ENCODE measurements around the gene TRIM2. TPM values are rescaled to one million over a fixed set of nuclear protein-coding genes. Genes with fewer than 3 reads are reported as not detected.
"Not testable (repeated sequence)": the region's sequence is repeated elsewhere in the genome, so short reads cannot be mapped to it uniquely, and the experiment has no call there.

TRIM2 gene
- 23.7 and 46.6 TPM in 2 replicates for total RNA-seq (2014; rRNA removed; shearing (Covaris generic))

DNA sequence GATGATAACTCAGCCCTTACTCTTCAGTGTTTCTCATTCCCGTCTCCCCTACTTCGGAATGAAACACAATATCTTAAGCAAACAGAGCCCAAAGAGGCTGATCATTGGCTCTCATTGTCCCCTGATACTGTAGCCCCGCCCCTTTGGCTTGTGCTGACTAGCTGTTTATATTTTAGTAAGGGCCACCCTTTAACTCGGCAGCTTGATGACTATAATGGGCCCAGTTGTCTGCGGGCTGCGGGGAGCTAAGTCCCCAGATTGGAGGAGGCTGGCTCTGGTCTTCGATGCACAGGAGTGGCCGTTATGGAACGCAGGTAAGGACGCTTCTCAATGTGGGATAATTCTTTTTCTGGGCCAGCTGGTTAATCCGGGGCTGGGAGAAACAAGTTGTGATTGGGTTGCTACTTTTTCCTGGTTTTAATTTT, at the start of gene TRIM2:
Gene TRIM2 (plus strand): TSS at position 197 of the 425 bp plus-strand sequence. CDS start 88 bp downstream, at position 285.
- DNase-seq (ENCODE audit: low spot score), result peak; percentile 63

DNA sequence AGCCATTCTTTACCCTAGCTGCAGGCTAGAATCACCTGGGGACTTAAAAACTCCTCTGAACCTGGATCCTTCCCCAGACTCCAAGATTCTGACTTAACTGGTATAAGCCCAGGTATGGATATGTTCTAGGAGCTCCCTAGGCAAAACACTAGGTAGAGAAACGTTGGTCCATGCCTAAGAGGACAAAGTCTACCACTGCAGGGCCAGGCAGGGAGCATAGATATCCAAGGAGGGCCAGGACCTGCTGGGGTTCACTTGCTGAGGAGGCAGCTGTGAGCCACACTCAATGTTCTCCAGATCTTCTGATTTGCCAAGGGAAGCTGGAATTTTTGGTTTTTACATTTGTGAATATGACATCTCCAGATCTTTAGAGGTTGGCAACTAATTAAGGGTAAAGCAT, 48.6 kb upstream of the TRIM2 start:
- DNase-seq (ENCODE audit: low spot score), result no peak

DNA sequence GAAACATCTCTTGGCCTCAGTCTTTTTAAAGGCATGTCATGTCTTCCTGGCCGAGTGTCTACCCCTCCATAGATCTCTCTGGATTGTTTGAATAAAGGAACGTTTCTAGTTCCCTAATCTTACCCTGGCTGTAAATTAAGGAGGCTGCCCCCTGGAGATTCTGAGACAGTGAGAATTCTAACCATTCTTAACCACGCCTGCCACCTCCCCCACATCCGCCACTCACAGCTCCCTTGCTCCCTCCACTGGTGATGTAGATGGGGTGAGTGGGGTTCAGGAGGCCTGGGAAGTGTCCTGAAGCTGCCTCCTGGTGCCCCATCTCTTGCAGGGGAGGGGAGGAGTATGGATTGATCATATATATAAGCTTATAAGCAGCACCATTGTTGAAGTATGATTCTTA, 48.0 kb upstream of the TRIM2 start:
- DNase-seq (ENCODE audit: low spot score), result no peak

DNA sequence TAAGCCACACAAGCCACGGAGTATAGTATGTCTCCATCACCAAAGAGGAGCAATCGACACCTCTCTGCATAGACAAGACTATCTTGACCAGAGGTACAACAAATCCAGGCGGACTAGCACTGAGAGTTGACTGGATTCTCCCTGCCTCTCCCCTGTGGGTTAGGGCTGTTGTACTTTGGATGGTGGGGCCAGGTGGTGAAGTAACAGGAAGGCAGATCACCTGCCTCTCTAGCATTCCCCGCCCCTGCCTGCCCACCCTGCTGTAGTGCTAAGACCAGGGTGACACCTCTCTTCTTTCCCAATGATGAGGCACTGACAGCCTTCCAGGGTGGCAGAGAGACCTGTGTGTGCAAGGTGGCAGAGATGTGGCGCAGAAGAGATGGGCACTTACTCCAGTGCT, 47.5 kb upstream of the TRIM2 start:
- no peak for DNase-seq (ENCODE audit: low spot score)

DNA sequence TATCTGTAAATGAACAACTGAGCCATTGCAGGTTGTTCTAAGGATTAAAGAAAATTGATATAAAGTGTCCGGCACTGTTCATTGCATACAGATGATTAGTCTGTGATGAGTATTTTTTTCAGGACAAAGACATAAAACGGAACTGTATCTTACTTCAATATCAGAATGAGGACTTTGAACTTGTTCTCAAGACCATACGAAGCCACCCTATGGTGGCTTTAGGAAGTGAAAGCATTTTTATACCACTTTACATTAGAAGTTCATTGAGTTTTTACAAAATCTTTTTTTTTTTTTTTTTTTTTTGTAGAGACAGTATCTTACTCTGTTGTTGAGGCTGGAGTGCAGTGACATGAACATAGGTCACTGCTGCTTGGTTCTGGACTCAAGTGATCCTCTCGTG, 45.2 kb upstream of the TRIM2 start:
- DNase-seq (ENCODE audit: low spot score), result no peak

DNA sequence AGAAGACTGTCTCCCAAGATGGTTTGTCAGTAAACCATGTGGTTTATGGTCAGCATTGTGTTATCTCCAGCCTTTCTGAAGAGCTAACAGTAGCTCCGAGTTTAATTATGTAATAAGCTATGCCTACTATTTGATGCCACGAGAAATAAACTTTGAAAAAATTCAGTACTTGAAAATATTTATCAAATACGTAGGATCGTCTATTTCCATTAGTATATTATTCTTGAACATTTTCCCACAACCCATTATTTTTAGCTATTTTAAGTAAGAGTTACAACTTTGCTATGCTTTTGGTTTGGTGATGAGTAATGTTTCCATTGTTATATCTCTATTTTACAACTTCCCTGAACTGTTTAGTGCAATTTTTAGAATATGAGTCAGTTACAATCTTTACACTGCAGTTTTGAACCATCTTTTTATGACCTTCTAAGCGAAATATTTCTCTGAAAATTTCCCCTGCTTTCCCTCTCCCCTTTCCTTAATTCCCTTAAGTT, 44.5 kb upstream of the TRIM2 start:
- DNase-seq (ENCODE audit: low spot score), result peak; percentile 80

DNA sequence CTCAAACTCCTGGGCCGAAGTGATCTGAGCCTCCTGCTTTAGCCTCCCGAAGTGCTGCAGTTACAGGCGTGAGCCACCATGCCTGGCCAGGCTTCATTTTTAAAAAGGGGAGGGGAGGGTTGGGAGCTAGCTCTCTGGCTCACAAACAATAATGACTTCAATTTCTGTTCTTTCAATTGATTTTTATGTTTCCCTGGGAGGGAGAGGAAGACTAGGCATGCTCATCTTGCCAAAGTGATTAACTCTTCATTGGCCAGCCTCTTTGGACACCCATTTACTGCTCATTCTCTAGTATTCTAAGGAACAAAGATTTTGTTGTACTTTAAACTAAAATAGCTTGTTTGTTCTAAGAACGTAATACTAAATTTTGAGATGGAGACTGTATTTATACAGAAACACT, 43.4 kb upstream of the TRIM2 start:
- DNase-seq (ENCODE audit: low spot score), result no peak

DNA sequence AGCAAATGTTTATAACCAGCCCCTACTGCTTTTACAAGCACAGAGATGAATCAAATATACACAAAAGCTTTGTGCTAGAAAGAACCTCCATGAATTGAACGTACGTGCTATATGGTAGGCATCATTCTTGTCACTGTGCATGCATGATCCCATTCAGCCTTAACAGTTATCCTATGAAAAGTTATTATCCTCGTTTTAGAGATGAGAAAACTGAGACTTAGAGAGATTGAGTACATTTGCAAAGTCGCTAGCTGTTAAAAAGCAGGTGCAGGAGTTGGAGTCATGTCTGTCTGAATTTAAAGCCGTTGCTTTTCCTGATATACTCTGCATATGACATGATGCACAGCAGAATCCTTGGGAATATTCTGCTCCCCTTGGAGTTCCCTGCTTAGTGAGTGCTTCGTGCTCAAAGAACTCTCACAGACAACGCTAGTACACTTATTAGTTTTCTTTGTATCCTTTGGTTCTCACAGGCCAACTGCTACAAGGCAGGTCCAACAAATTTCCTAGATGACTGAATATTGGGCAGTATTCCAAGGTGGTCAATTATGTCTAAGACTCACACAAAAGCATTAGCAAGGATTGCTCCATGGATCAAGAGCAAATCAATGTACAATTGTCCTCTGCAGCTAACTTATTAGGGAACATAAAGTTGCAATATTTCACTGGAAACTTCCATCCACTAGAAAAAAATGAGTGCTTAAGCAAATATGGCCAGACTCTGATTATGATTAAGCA, 42.8 kb upstream of the TRIM2 start:
- no peak for DNase-seq (ENCODE audit: low spot score)

DNA sequence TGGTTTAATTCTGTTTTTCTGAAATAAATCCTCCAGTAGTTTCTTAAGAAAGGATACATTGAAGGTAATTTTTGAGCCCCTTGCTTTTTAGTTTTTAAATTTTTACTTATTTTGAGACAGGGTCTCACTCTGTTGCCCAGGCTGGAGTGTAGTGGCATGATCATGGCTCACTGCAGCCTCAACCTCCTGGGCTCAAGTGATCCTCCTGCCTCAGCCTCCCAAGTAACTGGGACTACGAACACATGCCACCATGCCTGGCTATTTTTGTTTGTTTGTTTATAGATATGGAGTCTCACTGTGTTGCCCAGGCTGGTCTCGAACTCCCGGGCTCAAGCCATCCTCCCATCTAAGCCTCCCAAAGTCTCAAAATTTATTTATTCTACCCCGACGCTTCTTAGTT, 39.0 kb upstream of the TRIM2 start:
- DNase-seq (ENCODE audit: low spot score), result not testable (repeated sequence)

DNA sequence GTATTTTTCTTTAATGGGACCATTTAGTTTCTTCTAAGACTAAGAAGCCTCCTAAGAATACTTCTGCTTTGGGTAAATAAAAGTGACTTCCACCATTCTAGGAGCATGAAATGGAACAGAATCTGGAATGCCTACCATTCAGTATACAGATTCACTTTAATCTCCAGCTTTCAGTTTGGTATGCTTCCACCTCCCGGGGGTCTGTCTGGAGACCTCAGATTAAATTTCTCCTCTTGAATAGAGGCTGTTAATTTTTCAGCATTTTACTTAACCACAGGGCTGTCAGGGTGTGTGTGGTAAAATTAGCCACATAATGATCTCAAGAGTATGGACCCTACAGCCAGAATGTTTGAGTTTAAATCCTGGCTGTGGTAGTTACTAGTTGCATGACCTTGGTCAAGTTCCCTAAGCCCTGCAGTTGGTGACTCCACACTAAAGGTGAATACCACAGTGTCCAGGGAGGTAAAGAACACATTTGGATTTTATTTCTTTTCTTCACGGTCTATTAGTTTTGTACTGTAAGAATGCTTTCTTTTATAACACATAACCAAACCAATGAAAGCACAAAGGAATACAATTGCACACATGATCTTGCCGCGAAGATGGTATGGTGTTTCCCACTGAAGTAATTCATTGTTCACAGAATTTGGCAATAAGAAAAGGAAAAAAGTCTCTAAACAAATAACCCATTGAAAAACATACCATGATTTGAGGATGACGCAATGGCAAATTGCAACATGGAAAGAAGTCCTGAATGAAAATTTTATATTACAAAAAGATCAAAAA, 37.3 kb upstream of the TRIM2 start:
- DNase-seq (ENCODE audit: low spot score), result no peak

DNA sequence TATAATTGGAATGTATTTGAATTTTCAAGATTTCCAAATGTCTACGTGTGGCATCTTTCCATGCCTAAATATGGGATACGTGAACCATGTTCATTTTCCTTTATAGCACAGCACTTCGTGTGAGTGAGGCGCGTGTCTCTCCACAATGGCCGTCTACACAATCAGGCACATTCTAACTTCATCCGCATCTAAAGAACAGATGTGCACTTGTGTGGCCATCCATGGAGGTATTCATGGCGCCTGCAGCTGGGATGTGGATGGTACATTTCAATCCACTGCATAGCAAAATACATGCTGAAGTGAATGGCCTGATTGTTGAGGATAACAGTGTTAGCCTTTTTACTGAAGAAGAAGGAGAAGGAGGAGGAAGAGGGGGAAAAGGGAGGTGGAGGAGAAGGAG, 34.5 kb upstream of the TRIM2 start:
- no peak for DNase-seq (ENCODE audit: low spot score)

DNA sequence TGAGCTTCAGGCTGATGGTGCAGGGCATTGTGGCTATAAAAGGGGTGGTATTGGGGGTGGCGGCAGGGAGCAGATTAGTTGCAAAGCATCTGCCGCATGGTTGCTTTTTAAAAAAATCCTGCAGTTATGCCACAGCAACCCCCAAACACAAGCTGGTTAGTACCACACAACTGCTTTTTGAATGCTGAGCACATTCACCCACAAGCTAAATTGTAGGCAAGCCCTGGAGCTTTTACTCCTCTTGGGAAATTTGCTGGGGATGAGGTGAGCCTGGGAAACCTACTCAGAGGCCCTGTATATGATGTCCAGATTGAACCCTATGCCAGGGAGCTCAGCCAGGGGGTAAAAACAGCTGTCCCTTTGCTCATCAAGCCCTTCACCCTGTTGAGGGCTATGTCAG, 33.8 kb upstream of the TRIM2 start:
- DNase-seq (ENCODE audit: low spot score), result no peak

DNA sequence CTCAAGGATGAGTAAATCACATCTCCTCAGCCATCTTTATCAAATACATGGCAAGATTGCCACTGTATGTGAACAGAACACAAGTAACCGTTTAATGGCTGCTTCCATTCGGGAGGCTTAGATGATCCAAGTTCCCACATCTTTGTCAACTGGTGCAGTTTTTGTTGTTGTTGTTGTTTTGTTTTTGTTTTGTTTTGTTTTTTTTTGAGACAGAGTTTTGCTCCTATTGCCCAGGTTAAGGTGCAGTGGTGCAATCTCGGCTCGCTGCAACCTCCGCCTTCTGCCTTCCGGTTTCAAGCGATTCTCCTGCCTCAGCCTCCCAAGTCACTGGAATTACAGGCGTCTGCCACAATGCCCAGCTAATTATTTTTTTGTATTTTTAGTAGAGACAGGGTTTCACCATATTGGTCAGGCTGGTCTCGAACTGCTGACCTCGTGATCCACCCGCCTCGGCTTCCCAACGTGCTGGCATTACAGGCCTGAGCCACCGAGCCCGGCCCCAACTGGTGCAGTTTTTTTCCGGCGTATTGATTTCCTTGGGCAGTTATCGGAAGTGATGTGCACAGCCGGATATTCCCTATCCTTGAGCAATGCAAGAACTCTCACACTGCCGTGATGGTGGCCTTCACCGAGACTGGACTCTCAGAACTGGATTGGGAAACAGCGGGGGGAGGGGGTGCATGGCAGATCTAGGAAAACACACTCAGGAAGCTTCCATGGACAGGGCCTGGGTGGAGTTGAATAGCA, 29.2 kb upstream of the TRIM2 start:
- DNase-seq (ENCODE audit: low spot score), result no peak

DNA sequence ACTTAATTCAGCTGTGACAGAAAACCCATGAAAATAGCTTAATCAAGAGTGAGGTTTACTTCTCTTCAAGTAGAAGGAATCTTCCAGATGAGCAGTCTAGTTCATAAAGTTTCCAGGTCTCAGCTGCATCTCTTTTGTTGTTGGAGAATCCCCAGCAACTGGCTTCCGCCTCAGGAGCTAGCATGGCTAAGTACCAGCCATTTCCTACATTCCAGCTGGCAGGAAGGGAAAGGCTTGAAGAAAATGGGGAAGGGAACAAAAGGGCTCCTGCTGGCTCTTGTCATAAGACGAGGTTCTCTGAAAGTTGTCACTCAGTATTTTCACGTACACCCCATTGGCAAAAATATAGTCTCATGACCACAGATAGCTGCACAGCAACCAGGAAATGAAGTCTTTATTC, 27.3 kb upstream of the TRIM2 start:
- no peak for DNase-seq (ENCODE audit: low spot score)

DNA sequence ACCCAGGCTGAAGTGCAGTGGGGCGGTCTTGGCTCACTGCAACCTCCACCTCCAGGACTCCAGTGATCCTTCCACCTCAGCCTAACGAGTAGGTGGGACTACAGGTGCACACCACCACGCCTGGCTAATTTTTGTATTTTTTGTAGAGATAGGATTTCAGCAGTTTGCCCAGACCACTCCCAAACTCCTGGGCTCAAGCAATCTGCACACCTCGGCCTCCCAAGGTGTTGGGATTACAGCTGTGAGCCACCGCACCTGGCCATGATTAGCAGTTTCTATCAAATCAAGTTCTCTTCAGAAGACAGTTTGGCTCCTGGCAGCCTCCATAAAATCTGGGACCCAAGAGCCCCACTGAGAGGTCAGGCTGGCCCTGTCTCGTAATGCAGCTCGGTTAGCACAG, 26.4 kb upstream of the TRIM2 start:
- no peak for DNase-seq (ENCODE audit: low spot score)

DNA sequence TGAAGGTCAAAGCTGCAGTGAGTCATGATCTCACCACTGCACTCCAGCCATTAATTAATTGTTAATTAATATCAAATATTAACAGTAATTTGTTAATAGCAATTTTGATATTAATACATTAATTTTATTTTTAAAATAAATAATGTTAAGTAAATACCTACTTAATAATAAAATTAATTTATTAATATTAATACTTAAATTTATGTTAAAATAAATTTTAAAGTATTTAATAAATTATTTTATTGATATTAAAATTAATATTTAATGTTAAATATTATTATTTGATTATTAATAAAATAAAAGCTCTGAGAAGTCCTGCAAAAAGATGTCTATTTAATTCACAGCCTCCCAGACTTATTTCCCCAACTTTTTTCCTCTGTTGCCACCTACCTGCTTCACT, 25.1 kb upstream of the TRIM2 start:
- DNase-seq (ENCODE audit: low spot score), result no peak

DNA sequence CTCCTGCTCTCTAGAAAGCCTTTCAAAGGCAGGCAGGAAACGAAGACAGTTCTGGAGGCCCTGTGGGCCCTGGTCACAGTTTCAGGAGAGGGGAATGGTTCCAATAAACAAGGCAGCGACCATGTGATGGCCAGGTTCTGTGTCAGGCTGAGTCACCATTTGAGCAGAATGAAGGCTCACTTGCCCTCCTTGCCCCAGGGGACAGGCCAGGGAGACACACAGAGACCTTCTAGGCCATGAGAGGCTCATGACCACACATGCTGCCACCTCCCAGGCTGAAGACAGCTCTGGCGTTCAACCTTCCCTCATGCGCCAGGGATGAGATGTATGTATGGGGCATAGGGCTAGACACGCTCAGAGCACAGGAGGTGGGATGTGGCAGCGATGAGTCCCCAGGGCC, 22.9 kb upstream of the TRIM2 start:
- no peak for DNase-seq (ENCODE audit: low spot score)

DNA sequence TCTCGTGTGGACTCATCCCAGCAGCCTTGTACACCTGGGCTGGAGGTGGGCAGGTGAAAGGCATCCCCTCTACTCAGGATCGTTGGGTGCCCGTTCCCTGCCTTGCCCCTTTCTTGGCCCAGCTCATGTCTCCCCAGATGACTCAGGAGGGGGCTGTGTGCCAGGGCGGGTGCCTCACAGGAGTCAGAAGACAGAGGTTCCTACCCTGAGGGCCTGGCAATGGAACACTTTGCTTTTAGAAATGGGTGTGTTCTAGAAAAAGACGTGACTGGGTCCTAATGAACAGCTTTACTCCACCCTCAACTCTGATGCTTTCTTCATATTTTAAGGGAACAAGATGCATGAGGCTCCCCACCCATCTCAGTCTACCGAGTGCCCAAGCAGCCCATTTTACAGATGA, 22.5 kb upstream of the TRIM2 start:
- no peak for DNase-seq (ENCODE audit: low spot score)

DNA sequence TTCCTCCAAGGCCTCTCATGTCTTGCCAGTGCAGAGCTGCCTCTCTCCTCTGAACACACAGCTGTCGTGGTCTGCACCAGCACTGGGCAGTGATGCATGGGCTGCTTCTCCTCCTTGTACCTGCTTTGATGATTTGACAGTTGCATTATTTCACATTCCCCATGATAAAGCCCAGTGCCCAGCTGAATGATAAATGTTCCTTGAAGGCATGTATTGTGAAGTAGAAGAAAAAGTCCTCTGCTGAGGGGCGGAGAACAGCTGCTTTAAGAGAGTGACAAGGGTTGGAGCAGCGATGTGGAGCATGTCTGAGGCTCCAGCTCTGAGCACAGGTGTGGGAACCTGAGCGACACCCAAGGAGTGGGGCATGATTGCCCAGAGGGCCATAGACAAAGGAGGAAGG, 21.1 kb upstream of the TRIM2 start:
- DNase-seq (ENCODE audit: low spot score), result no peak

DNA sequence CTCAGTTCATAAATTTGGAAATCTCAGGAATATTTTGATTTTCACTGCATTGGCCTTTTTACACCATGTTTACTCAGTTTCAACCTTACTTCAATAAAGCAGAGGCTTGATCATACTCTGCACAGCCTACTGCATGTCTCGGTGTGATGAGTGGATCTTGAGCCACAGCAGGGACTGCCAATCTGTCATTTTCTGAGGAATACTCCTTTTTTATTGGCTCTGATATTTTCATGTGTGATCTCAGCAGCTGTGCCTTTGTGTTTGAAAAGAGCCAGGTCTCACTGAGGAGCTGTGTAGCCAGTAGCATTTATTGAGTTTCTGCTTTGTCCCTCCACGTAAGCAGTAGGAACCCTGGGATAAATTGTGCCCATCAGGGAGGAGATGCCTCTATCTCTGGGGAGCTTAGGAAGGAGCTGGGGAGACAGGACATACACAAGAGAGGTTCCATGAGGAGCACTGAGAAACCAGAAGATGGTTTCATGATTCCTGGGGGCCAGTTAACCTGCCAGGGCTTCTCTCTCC, 18.9 kb upstream of the TRIM2 start:
- no peak for DNase-seq (ENCODE audit: low spot score)

DNA sequence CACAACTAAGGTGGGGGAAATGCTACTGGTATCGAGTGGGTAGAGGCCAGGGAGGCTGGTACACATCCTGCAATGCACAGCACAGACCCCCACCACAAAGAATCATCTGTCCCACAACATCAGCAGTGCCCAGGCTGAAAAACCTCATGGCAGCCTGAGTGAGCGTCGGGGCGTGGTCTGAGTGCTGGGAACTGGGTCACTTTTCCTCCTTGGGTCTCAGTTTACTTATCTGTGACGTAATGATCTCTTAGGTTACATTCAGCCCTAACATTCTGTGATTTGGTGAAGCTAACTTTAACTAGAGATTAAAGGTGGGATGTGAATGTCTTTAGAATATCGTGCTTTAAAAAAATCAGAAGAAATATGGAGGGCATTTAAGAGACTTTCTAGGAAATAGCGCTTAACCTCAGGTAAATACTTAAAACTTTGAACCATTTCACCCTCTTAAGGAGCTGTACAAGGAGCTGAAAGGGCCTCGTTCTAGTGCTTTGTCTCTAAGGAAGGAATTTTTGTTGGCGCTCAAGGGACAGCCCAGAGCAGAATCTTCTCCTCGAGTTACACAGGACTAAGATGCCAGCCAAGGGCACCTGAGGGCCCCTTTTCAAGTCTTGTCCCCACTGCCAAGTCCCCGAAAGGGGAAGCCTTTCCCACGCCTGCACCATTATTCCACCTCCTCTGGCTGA, 18.1 kb upstream of the TRIM2 start:
- no peak for DNase-seq (ENCODE audit: low spot score)

Data from A172 (cell line).